Esophagus (tissue), 2 donors: ENCODE results near the gene ZNF200. TPM values are rescaled to one million over a fixed set of nuclear protein-coding genes. Genes with fewer than 3 reads are reported as not detected.

Source experiments
- H3K27ac ChIP-seq, 2 donors: one replicate each; pipeline ENCODE4 v1.5.1; 2013; ENCODE audit warnings: low read depth in 2 of 2, mild to moderate bottlenecking in 2 of 2, inconsistent platforms in 1 of 2, low read length in 1 of 2, moderate library complexity in 1 of 2
- H3K27me3 ChIP-seq, 2 donors: one replicate each; pipeline ENCODE4 v1.6.1; 2013; ENCODE audit warnings: low read length in 2 of 2, control low read depth in 1 of 2, mild to moderate bottlenecking in 1 of 2; ENCODE audit not compliant: insufficient read depth in 2 of 2, control insufficient read depth in 1 of 2
- H3K36me3 ChIP-seq, 2 donors: one replicate each; pipeline ENCODE4 v1.6.1; 2013; ENCODE audit warnings: low read length in 1 of 2; ENCODE audit not compliant: control insufficient read depth in 2 of 2, insufficient read depth in 2 of 2
- H3K4me1 ChIP-seq, 2 donors: one replicate each; pipeline ENCODE4 v1.6.1; 2013; ENCODE audit warnings: low read length in 1 of 2; ENCODE audit not compliant: control insufficient read depth in 2 of 2, insufficient read depth in 2 of 2
- H3K4me3 ChIP-seq, 2 donors: one replicate each; pipeline ENCODE4 v1.5.1; 2013; ENCODE audit warnings: low read length in 2 of 2, mild to moderate bottlenecking in 2 of 2, low read depth in 1 of 2, moderate library complexity in 1 of 2
- H3K9me3 ChIP-seq, 2 donors: one replicate each; pipeline ENCODE4 v1.6.1; 2013; ENCODE audit warnings: mild to moderate bottlenecking in 2 of 2, low read depth in 1 of 2, low read length in 1 of 2, moderate library complexity in 1 of 2; ENCODE audit not compliant: control insufficient read depth in 2 of 2, insufficient read depth in 1 of 2
- WGBS, 2 donors: extraction: QIAGEN DNeasy Blood & Tissue Kit; methylation state at CpG; one replicate each; pipeline ENCODE4 v1.1.7; 2013; 5-methylcytosine and 5-hydroxymethylcytosine counted together
- polyA plus RNA-seq, 2 donors: library from polyadenylated mRNA; stranded (reverse); fragments of 200-250 nt; gene quantifications; one replicate each; pipeline ENCODE4 v1.2.3, GENCODE V29; 2013
- donor health status: healthy with polysubstance abuse.
- donor health status: Bipolar disorder and iron deficiency.

ZNF200 gene
- polyA plus RNA-seq, 2 donors = 2.6 to 2.8 TPM

DNA sequence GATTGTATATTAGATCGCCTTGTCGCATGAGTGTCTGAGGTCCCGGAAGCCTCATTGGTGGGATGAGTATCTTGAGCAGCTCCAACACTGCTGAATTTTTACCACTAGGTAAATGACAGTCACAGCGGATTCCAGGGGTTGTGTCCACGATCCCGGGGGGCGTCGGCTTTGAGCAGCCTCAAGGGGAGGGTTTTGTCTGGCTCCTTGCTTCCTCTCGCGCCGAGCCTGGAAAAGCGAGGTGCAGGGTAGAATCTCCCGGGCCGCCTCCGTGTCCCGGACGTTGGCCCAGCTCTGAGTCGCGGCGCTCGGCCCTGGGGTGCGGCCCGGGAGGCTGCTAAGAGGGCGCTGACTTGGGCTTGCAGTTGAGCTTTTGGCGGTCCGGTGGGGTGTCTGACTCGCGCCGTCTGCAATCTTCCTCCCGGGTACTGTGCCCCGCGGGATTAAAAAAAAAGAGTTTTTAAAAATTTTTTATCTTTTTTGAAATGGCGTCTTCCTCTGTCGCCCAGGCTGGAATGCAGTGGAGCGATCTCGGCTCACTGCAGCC, 42.4 kb downstream of the ZNF200 start:
- Histone ChIP-seq H3K27ac (no peak overlapping the region), H3K4me1 (peaks cover 0 to 8% of the 10 kb centered on the region in 2 donors), H3K27me3 (peaks cover 3 to 28% of the 10 kb centered on the region in 2 donors), H3K36me3 (no peaks in the 10 kb centered on the region), H3K4me3 (no peak overlapping the region), H3K9me3 (peaks cover 4 to 13% of the 10 kb centered on the region in 2 donors)
- 43 to 51% methylated on average over 36 of the region's 36 CpGs for WGBS, 2 donors

DNA sequence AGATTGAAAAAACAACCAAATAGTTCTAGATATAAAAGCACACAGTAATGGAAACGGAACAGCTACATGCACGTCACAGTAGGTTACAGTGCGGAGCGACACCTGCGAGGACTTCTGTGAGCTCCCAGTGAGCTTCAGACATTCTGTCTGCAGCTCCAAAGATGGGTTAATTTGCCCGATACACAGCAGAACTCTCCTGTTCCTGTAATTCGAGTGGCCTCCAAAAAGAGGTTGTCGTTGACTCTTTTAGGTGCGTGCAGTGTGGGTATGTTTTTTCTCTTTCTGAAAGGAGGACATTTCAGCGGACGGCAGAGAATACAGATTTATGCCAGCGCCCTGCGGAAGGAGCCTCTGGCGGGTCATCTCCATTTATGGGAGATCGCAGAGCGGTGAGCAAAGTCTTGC, 44.0 kb downstream of the ZNF200 start:
- WGBS, 2 donors = 14 to 18% methylated on average over 16 of the region's 16 CpGs
- no peaks in the 10 kb centered on the region for H3K36me3 ChIP-seq

DNA sequence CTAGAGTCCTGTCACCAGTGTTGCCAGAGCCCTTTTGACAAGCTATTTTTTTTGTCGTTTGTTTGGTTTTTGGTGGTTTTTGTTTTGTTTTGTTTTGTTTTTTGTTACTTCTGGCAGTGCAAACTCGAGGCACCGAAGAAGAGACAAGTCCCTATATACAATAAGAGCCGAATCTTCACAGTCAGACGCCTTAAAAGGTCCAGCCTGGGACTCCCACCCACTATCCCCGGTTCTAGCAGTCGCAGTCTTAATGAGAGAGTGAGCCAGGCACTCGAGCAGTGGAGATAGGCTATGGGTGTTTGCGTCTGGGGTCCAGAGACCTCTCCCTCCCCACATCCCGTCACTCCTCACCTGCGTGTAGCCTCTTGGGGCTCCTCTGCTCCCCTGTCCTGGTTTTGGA, 45.1 kb downstream of the ZNF200 start:
- Histone ChIP-seq H3K4me3 (no peak overlapping the region), H3K9me3 (peaks cover 4 to 13% of the 10 kb centered on the region in 2 donors), H3K36me3 (no peaks in the 10 kb centered on the region), H3K4me1 (peaks cover 0 to 8% of the 10 kb centered on the region in 2 donors), H3K27me3 (peaks cover 0 to 28% of the 10 kb centered on the region in 2 donors), H3K27ac (no peak overlapping the region)
- 19 to 29% methylated on average over 11 of the region's 11 CpGs for WGBS, 2 donors

More for the DNA sequence above, 44.0 kb downstream of the ZNF200 start:
- Histone ChIP-seq H3K27ac (no peak overlapping the region), H3K4me3 (no peak overlapping the region), H3K9me3 (peaks cover 4 to 13% of the 10 kb centered on the region in 2 donors), H3K27me3 (peaks cover 3 to 28% of the 10 kb centered on the region in 2 donors), H3K4me1 (peaks cover 0 to 8% of the 10 kb centered on the region in 2 donors)

DNA sequence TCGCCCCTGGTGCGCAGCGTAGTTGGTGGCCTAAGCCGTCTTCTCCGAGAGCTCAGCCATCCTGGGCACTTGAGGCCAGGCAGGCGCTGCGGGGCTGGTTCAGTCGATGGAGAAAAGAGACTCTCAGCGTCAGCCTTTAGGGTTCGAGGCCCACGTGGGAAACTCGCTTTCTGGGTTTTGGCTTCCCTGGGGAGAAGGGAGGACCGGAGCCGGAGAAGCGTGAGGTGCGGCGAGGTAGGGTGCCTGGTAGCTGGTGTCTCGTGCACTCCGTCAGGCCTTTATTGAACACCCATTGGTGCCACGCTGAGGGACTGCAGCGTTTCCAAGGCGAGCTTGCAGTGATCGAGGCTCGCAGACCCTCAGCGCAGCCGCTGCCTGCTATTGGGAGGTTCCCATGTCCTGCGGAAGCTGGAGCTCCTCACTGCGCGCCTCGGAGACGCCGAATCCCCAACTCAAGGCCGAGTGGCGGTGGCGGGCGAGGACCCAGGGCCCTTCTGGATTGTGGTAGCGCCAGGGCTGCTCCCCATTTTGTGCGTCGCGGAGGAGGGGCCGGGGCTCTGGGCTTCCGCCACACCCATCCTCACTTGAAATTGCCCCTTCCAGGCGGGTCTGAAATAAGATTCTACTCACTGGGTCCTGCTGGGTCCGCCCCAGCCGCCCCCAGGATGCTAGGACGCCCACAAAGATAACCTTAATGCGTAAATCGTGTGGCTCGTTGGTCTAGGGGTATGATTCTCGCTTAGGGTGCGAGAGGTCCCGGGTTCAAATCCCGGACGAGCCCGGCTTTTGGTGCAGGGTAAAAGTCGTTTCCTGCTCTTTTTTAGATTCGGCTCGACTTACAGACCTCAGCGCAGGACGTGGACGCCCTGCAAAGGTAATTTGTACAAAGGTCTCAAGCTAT, 45.8 kb downstream of the ZNF200 start:
- WGBS, 2 donors = 3 to 4% methylated on average over 61 of the region's 61 CpGs
- Histone ChIP-seq H3K27me3 (peaks cover 0 to 28% of the 10 kb centered on the region in 2 donors), H3K27ac (no peak overlapping the region), H3K4me3 (peak overlapping the region in 1 of 2 donors; percentile 35), H3K4me1 (peaks cover 0 to 8% of the 10 kb centered on the region in 2 donors), H3K36me3 (no peaks in the 10 kb centered on the region), H3K9me3 (peaks cover 4 to 13% of the 10 kb centered on the region in 2 donors)

DNA sequence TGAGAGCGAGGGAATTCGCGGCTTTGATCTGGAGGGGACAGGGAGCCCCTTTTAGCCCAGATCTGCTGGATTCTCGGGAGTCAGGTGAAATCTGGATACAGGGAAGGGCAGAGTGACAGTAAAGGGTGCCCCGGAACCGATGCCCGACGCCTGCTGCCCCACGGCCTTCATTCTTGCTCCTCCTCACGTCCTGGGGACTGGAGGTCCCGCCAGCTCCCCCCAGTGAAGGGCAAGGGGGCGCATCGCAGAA, 46.4 kb downstream of the ZNF200 start:
- H3K4me1 ChIP-seq = peaks cover 0 to 8% of the 10 kb centered on the region in 2 donors
- H3K27me3 ChIP-seq = peaks cover 0 to 28% of the 10 kb centered on the region in 2 donors
- H3K4me3 ChIP-seq = peak overlapping the region in 1 of 2 donors; percentile 35
- H3K36me3 ChIP-seq = no peaks in the 10 kb centered on the region
- 1 to 2% methylated on average over 12 to 13 of the region's 13 CpGs for WGBS, 2 donors
- H3K27ac ChIP-seq = no peak overlapping the region
- peaks cover 4 to 13% of the 10 kb centered on the region in 2 donors for H3K9me3 ChIP-seq

DNA sequence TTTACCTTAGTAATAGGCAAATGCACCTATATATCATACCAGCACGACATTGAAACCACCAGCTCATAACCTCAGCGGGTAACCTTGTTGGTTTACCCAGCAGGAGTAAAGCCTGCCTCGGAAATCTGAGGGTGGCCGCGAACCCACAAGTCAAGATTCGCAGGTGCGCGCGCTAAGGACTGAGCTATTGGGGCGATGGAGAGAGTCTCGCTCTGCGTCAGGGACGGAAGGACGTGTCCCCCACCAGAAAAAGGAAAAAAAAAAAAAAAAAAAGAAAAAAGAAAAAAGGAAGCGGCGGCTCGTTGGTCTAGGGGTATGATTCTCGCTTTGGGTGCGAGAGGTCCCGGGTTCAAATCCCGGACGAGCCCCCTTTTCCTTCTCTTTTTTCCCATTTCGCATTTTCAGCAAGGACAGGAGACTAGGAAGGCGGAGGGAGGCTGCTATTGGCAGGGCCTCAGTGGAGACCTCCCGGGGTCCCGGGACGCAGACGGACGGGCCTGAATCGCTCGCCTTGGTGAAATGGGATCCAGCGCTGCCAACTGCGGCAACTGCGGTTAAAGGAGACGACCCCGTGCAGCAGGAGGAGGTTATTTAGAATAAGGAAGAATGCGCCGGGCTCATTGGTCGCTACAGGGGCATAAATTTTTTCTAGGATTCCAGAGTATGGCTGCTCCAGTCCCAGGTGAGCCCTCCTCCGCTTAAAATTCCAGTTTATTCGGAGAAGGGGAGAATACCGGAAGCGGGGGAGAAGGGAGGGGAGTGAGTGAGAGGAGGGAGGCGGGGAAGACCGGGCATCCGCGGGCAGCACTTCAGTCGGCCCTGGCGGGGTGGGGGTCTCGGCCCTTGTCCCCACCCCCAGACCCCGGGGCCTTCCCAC, 46.9 kb downstream of the ZNF200 start, which contains the start of gene OR1F1:
OR1F1 (plus strand) TSS at position 407 of the 877 bp plus-strand sequence.
- Histone ChIP-seq H3K4me1 (peaks cover 0 to 13% of the 10 kb centered on the region in 2 donors), H3K27ac (no peak within 1 kb of the TSS), H3K36me3 (no peaks in the 10 kb centered on the region), H3K9me3 (peaks cover 0 to 13% of the 10 kb centered on the region in 2 donors), H3K27me3 (peaks cover 0 to 29% of the 10 kb centered on the region in 2 donors), H3K4me3 (peak within 1 kb of the TSS in 1 of 2 donors; percentile 35)
- 2 to 4% methylated on average over 41 to 51 of the region's 51 CpGs for WGBS, 2 donors

DNA sequence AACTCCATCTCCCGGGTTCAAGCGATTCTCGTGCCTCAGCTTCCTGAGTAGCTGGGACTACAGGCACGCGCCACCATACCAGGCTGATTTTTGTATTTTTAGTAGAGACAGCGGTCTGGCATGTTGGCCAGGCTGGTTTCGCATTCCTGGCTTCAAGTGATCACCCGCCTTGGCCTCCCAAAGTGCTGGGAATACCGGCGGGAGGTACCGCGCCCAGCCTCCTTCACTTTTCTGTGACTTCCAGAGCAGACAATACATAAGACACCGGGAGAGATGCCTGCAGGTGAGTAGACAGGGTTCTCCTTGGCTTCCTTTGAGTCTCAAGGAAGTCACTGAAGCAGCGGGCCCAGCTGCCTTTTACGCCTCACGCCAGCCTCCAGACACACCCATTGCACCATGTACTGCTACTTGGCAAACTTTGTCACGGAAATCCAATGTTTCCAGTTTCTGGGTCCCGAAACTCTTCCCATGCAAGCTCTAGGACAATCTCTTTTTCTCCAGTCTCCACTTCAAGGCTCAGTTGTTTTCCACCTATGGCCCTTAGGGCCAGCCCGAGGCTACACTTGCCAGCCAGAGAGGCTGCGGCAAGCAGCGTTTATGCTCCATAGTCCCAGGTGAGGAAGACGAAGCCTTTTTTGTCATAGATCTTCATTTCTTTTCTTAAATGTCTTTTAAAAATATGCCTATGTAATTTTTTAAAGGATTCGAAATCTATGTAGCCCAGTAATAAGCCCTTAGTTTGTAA, 47.8 kb downstream of the ZNF200 start:
- Histone ChIP-seq H3K9me3 (peaks cover 0 to 10% of the 10 kb centered on the region in 2 donors), H3K4me1 (peaks cover 2 to 16% of the 10 kb centered on the region in 2 donors), H3K4me3 (no peak overlapping the region), H3K36me3 (no peaks in the 10 kb centered on the region), H3K27ac (no peak overlapping the region), H3K27me3 (peaks cover 0 to 33% of the 10 kb centered on the region in 2 donors)
- WGBS, 2 donors = 72% methylated on average over 23 of the region's 23 CpGs

DNA sequence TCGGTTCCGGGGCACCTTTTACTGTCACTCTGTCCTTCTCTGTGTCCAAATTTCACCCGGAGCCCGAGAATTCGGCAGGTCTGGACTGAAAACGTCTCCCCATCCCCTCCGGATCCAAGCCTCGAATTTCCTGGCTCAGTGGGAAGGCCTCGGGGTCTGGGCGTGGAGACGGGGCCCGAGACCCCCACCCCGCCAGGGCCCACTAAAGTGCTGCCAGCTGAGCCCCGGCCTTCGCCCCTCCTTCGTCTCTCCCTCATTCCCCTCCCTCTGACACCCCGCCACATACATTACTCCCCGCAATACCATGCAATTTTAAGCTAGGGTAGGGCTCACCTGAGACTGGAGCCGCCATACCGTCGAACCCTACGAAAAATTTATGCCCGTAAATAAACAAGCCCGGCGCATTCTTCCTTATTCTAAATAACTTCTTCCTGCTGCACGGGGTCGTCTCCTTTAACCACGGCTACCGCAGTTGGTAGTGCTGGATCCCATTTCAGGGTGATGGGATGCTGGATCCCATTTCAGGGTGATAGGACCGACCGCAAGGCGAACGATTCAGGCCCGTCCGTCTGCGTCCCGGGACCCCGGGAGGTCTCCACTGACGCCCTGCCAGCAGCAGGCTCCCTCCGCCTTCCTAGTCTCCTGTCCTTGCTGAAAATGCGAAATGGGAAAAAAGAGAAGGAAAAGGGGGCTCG, 51.4 kb downstream of the ZNF200 start:
- Histone ChIP-seq H3K36me3 (no peaks in the 10 kb centered on the region), H3K9me3 (peaks cover 0 to under 1% of the 10 kb centered on the region in 2 donors), H3K27me3 (peaks cover 5 to 35% of the 10 kb centered on the region in 2 donors), H3K4me1 (peaks cover 2 to 9% of the 10 kb centered on the region in 2 donors), H3K27ac (no peak overlapping the region), H3K4me3 (peak overlapping the region; percentile 34 to 41)
- 7 to 8% methylated on average over 42 of the region's 42 CpGs for WGBS, 2 donors
